ENCODE results near the gene UBE2R2. TPM values are rescaled to one million over a fixed set of nuclear protein-coding genes. Genes with fewer than 3 reads are reported as not detected.

The UBE2R2 gene
- polyA plus RNA-seq (2012; ENCODE audit: insufficient read length, low read depth) = 22.2 TPM

DNA sequence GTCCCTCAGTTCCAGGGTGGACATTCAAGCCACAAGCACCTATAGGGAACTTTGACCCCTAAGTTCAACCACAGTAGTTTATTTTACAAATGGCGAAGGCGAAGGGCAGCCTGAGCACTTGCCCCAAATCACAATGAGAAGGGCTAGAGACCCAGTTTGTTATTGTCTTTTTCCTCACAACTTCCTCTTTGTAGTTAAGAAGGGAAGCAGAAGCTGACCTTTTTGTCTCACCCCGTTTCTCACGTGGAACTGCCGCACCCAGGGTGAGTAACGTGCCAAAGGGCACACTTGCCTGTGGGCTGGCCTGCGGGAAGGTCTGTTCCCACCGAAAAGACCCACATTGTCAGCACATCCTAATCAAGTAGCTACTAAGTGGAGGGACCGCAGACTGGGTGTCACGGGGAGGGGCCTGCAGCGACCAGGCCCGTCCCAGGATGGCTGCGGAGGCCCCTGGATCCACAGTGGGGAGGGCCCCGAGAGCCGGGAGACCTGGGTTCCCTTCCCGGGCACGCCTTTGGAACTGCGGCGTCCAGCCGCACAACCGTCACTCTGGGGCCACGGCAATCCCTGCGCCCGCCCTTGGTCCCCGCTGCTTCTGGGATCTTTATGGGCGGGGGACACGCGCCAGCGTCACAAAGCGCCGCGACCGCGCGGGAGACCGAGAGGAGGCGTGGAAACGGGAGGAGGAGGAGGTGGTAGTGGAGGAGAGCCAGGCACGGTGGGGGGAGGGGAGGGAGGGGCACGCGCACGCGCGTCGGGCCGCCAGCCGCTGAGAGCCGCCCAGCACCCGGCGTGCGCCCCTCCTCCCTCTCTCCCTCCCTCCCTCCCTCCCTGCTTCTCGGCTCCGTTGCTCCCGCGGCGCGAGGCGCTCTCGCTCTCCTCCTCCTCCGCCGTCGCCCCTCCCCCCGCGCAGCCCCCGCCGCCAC lies at the start of gene UBE2R2:
Gene UBE2R2 (plus strand): TSS at position 834 of the 926 bp plus-strand sequence. CDS start 598 bp downstream, outside the sequence.
- peak; percentile 87 for TF ChIP-seq POLR2AphosphoS5 (IDR thresholded peaks at IDR 0.05; ENCODE audit: low read depth, low read length)
- no peak for TF ChIP-seq REST (IDR thresholded peaks at IDR 0.05; ENCODE audit: insufficient read depth in 1 of 2, low read depth in 2 of 2, low read length in 2 of 2)
- TF ChIP-seq TAF1 (IDR thresholded peaks at IDR 0.05; ENCODE audit: borderline replicate concordance, insufficient read depth, low read length) = 0 out of 2 replicates have a peak, but pooled peaks have one; percentile 38
- no peak for TF ChIP-seq SIN3A (IDR thresholded peaks at IDR 0.05; ENCODE audit: borderline replicate concordance, insufficient read depth, low read length)

DNA sequence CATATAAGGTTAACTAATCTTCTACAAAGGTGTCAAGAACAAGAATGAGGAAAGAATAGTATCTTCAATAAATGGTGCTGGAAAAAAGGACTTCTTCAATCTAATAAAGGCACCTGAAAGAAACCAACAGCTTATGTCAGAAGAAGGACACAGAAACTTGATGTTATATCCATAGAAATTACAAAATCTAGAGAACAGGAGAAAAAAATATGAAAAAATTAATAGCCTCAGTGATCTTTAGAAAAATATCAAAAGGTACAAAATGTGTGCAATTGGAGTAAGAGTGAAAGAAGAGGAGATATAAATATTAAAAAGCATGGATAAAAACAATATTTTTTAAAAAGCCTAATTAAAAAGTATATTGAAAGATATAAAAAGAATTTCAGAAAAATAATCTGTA lies 40.4 kb upstream of the UBE2R2 start:
- no peak for TF ChIP-seq SIN3A (IDR thresholded peaks at IDR 0.05; ENCODE audit: borderline replicate concordance, insufficient read depth, low read length)
- TF ChIP-seq FOXP2 (optimal IDR thresholded peaks at IDR 0.05; ENCODE audit: borderline replicate concordance, extremely low read depth, extremely low read length, insufficient read depth) = no peak
- no peak for TF ChIP-seq POLR2AphosphoS5 (IDR thresholded peaks at IDR 0.05; ENCODE audit: low read depth, low read length)
- TF ChIP-seq TAF1 (IDR thresholded peaks at IDR 0.05; ENCODE audit: borderline replicate concordance, insufficient read depth, low read length) = no peak
- TF ChIP-seq REST (IDR thresholded peaks at IDR 0.05; ENCODE audit: insufficient read depth in 1 of 2, low read depth in 2 of 2, low read length in 2 of 2) = no peak

- TF ChIP-seq REST (IDR thresholded peaks at IDR 0.05; ENCODE audit: insufficient read depth in 1 of 2, low read depth in 2 of 2, low read length in 2 of 2) (no peak), POLR2AphosphoS5 (IDR thresholded peaks at IDR 0.05; ENCODE audit: low read depth, low read length) (no peak), SIN3A (IDR thresholded peaks at IDR 0.05; ENCODE audit: borderline replicate concordance, insufficient read depth, low read length) (no peak), FOXP2 (optimal IDR thresholded peaks at IDR 0.05; ENCODE audit: borderline replicate concordance, extremely low read depth, extremely low read length, insufficient read depth) (no peak), TAF1 (IDR thresholded peaks at IDR 0.05; ENCODE audit: borderline replicate concordance, insufficient read depth, low read length) (no peak)
Measured at GRCh38 chr9:33778700-33779351, 38.1 kb upstream of the UBE2R2 start.

GRCh38 chr9:33780276-33780675 lies 36.7 kb upstream of the UBE2R2 start:
- TF ChIP-seq POLR2AphosphoS5 (IDR thresholded peaks at IDR 0.05; ENCODE audit: low read depth, low read length) (no peak), TAF1 (IDR thresholded peaks at IDR 0.05; ENCODE audit: borderline replicate concordance, insufficient read depth, low read length) (no peak), REST (IDR thresholded peaks at IDR 0.05; ENCODE audit: insufficient read depth in 1 of 2, low read depth in 2 of 2, low read length in 2 of 2) (no peak), SIN3A (IDR thresholded peaks at IDR 0.05; ENCODE audit: borderline replicate concordance, insufficient read depth, low read length) (no peak), FOXP2 (optimal IDR thresholded peaks at IDR 0.05; ENCODE audit: borderline replicate concordance, extremely low read depth, extremely low read length, insufficient read depth) (no peak)
